Coronary artery (tissue), 2 donors: Measurements from ENCODE around the gene LINS1.

Experiments used
- DNase-seq: peaks from one replicate; pipeline ENCODE4 v3.0.0-alpha.2; 2017; ENCODE audit warnings: low spot score
- H3K27ac ChIP-seq, 2 donors: fragments of 200-600 bp; sonication (generic); one replicate each; pipeline ENCODE4 v1.5.1; 2016 to 2019
- H3K4me3 ChIP-seq: fragments of 200-600 bp; sonication (generic); 2 replicates; pipeline ENCODE4 v1.5.1; 2016; ENCODE audit warnings: mild to moderate bottlenecking, moderate library complexity
- CTCF ChIP-seq: fragments of 200-600 bp; sonication (generic); IDR thresholded peaks from one replicate; pipeline ENCODE4 v1.5.1; 2019; ENCODE audit warnings: antibody characterized with exemption

Gene LINS1

GRCh38 chr15:100612539-100612938, 10.6 kb upstream of the LINS1 start:
- DNase-seq, result no peak
- Histone ChIP-seq H3K4me3 (no peak overlapping the region), H3K27ac (no peak overlapping the region)
- no peak for TF ChIP-seq CTCF

GRCh38 chr15:100602823-100603393, 924 bp upstream of the LINS1 start:
- Histone ChIP-seq H3K4me3 (peak overlapping the region; percentile 97), H3K27ac (peak overlapping the region; percentile 64 to 92)
- no peak for DNase-seq
- TF ChIP-seq CTCF, result no peak

- no peak for TF ChIP-seq CTCF
- Histone ChIP-seq H3K4me3 (peak overlapping the region; percentile 98), H3K27ac (peak overlapping the region; percentile 69 to 92)
- no peak for DNase-seq
Observed at GRCh38 chr15:100601617-100602063, 344 bp downstream of the LINS1 start.

- no peak for DNase-seq
- no peak overlapping the region for H3K27ac ChIP-seq
Observed at GRCh38 chr15:100601163-100601562, 821 bp downstream of the LINS1 start.

GRCh38 chr15:100598655-100599054, 3.3 kb downstream of the LINS1 start:
- TF ChIP-seq CTCF, result no peak
- H3K27ac ChIP-seq, result no peak overlapping the region
- DNase-seq, result no peak
- no peak overlapping the region for H3K4me3 ChIP-seq

More at GRCh38 chr15:100601163-100601562, 821 bp downstream of the LINS1 start:
- peak overlapping the region; percentile 98 for H3K4me3 ChIP-seq
- TF ChIP-seq CTCF, result no peak

GRCh38 chr15:100597862-100598261, 4.1 kb downstream of the LINS1 start:
- DNase-seq, result no peak
- no peak for TF ChIP-seq CTCF
- H3K4me3 ChIP-seq, result no peak overlapping the region
- no peak overlapping the region for H3K27ac ChIP-seq

- Histone ChIP-seq H3K27ac (no peak overlapping the region), H3K4me3 (no peak overlapping the region)
- TF ChIP-seq CTCF, result no peak
- no peak for DNase-seq
Observed at GRCh38 chr15:100596792-100597191, 5.2 kb downstream of the LINS1 start.
